ENCODE results near the gene STK38.
"Not testable (repeated sequence)": the region's sequence is repeated elsewhere in the genome, so short reads cannot be mapped to it uniquely, and the experiment has no call there.

STK38 gene

DNA sequence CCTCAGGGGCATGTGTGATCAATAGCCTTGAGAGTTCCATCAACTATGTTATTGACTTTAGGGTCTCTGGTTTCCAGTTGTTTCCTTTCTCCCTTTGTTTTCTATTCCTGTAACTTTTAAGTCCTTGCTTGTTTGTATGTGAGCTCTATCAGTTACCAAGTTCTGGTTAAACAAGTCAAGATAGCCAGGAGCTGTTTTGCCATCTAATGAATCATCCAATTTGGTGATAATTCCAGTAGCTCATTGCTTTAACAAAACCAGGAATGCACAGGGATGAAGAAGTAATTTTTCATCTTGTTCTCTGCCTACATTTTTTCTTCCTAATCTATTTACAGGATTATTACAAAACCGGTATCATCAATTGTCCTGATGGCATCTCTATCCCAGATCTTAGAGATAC, 68.0 kb downstream of the STK38 start:
- no peak for DNase-seq

DNA sequence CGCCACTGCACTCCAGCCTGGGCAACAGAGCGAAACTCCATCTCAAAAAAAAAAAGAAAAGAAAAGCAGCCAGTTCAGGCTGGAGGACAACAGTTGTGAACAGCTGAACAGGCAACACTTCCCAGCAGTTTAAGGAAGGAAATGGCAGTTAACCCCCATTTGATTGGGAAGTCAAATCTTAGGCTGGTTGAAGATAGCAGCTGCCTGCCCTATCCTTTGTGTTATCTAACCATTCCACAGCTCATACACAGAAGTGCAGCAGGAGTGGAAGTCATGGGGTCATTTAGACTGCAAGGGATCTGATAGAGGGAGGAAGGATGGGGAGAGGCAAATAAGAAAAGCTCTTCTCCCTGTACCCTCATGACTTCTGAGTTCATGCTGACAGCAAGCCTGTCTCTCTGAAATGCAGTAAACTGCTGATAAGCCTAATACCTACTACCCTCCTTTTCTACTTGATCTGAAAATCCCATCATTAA, 69.2 kb downstream of the STK38 start:
- no peak for DNase-seq

DNA sequence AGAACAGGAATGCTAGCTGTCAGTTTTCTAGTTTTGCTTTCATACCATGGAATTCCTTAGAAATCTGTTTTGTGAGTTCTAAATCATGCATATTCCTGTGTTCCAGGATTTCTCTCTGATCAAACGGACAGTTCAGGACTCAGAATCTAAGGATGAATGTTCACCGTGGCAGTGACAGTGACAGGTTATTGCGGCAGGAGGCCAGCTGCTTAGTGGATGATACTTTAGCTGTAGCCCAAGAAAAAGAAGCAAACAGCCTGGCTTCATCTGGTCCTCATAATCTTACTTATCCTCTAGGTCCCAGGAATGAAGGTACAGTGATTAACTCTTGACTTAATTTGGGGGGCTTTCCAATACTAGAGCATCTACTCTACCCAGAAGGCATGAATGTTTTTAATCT, 77.3 kb downstream of the STK38 start:
- DNase-seq = no peak

DNA sequence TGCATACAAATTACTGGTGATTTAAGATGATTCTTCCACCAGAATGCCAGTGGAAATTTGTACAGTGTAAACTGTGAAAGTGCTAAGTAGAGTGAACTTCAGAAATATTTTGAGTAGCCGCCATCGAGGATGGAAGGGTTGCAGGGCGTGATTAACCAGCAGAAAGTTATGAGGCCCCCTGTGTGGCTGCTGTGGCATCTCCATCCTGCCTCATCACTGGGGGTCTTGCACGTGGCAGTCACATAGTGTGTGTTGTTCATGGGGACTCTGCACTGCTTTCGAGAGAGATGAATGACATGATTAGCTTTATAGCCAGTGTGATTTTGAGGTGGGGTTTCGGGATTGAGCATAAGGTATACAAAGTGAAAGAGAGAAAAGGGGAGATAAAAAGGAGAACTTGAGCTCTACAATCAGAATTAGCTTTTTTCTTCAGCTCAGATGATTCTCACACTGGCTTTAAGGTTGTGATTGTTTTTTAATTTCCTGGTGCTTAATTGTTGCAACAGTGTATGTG, 78.1 kb downstream of the STK38 start:
- DNase-seq = no peak

DNA sequence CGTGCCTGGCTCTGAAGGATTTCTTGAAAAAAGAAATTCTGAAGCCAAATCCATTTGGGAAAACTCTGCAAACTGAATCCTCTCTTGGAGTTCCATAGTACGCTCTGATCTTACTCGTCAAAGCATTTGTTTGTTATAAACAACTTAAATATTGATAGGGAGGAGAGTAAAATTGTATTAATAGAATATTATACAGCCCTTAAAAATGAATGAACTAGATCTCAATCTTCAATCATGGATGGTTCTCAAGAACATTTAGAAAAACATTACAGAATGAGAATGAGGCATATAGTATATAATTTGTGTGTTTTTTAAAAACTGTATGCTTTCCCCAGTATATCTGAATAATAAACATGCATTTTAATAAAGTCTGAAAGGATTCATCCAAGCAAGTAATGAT, 79.7 kb downstream of the STK38 start:
- no peak for DNase-seq

DNA sequence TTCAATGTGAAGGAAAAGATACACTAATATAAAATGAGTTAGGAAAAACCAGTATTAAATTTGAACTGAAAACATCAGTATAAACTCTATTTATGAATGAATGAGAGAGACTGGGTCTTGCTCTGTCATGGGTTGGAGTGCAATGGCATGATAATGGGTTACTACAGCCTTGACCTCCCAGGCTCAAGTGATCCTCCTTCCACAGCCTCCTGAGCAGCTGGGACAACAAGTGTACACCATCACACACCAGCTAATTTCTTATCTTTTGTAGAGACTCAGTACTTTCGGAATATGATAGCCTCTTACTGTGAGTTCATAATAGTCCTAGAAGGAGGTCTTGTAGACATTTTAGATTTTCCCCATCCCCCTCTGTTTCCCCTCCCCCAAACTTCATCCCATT, 83.0 kb downstream of the STK38 start:
- no peak for DNase-seq

DNA sequence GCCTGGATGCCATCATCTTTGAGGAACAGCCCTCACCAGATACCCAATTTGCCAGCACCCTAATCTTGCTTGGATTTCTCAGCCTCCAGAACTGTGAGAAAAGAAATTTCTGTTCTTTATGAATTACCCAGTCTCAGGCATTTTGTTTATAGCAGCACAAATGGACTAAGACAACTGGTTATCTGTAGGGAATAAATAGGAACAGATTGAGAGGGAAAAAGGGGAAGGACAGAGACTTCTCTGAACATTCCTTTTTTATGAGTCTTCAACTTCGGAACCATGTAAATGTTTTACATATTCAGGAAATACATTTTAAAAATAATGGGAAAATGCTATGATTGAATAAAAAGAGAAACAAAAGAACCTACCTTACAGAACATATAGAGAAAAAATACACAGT, 83.6 kb downstream of the STK38 start:
- DNase-seq = no peak

DNA sequence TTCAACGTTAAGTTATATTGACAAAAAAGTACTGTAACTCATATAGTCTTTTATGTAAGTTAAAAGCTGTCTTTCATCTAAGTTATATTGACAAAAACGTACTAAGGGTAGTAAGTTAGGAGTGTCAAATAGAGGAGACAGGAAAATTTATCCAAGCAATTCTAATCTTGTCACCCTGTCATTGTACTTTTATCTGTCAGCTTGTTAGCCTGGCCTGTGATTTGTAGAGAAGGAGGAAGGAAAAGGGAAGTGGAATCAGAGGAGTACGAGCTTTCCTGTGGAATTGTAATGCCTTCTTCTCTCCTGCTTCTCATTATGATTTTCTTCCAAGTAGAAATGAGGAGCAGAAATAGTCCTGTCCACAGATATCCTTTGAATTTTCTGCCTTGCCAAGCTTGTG, 85.6 kb downstream of the STK38 start:
- no peak for DNase-seq

DNA sequence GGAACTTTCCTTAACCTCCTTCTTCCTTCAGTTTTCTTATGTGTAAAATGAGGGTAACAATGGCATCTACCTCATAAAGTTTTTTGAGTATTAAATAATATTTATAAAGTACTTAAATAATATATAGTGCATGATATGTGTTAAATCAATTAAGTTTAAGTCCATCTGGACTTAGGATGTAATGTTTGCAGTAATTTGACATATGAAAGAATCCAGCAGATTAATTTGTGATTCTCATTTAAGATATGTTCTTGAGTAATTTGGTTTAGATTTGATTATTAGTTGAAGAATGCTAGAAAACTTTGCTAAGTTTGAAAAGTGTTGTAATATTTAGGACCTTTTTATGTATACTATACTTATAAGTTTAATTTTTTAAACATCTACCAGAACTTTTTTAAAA, 86.4 kb downstream of the STK38 start:
- DNase-seq = no peak

DNA sequence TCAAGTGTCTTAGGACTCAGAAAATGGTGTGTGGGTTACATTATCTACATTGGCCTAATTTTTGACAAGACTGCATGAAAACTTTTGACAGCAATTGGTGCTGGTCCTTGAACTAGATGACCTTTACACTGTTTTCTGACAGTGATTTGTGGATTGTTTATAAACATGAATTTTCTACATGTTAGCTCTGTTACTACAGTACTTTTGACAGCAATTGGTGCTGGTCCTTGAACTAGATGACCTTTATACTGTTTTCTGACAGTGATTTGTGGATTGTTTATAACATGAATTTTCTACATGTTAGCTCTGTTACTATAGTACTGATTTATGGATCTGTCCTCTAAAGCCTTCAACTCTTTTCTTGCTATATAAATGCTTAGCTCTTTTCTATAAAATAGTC, 87.8 kb downstream of the STK38 start:
- DNase-seq = no peak

DNA sequence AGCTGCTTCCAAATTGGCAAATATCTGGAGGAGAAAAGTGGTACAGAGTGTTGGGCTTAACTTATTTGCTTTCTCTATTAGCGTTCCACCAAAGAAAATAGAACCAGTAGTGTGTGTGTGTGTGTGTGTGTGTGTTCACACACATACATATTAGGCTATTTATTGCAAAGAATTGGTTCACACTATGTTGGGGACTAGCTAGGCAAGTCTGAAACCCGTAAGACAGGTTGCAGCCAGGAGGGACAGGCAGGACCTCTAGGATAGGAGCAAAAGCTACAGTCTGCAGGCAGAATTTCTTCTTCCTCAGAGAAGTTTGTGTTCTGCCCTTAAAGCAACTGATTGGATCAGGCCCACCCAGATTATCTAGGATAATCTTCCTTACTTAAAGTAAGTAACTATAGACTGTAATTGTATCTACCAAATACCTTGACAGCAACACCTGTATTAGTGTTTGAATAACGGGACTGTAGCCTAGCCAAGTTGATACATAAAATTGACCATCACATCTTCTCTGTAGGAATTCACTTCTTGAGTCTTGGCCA, 91.7 kb downstream of the STK38 start:
- no peak for DNase-seq

DNA sequence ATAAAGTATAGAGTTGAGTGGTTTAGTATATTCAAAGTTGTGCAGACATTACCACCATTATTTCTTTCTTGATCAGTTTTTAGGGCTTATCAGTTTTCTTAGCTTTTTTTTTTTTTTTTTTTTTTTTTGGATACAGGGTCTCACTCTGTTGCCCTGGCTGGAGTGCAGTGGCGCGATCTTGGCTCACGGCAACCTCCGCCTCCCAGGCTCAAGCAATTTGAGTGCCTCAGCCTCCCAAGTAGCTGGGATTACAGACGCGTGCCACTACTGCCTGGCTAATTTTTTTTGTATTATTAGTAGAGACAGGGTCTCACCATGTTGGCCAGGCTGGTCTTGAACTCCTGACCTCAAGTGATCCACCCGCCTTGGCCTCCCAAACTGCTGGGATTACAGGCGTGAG, 94.4 kb downstream of the STK38 start:
- DNase-seq = not testable (repeated sequence)

DNA sequence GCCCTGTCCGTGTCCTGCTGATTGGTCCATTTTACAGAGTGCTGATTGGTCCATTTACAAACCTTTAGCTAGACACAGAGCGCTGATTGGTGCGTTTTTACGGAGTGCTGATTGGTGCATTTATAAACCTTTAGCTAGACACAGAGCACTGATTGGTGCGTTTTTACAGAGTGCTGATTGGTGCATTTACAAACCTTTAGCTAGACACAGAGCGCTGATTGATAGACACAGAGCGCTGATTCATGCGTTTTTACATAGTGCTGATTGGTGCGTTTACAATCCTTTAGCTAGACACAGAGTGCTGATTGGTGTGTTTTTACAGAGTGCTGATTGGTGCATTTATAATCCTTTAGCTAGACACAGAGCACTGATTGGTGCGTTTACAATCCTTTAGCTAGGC, 98.1 kb downstream of the STK38 start:
- not testable (repeated sequence) for DNase-seq

DNA sequence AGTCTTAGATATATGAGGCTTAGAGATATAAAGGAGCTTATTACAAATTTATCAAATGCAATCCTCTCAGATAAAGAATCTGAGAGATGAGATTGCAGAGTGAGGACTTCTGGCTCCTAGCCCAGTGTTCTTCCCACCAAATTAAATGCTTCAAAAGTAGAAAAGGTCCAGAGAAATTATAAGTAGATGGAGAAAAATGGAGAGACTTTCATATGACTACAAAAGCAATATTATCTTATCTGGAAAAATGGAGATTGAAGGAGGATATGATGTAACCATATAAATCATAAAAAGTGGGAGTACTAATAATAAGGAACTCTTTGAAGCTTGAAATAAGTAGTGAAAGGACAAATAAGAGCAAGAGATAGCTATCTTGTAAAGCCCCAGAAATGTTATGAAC, 101.7 kb downstream of the STK38 start:
- no peak for DNase-seq

DNA sequence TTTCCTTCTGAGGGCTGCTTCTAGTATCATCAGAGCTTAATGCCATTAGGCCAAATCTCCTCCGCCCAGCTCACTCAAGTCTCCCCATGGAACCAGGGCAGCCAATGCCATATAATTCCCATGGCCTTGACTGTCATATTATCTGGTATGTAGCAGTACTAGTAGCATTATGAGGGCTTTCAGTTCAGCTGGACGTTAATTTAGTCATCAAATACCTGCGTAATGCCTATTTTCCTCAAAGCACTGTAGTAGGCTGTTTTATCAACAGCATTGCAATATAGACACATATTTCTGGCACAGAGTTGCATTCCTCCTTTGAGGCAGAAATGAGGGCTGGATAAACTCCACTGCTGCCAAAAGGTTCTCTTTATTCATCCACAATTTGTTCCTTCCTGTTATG, 102.8 kb downstream of the STK38 start:
- no peak for DNase-seq
